ENCODE results near the gene ZNF613.
A peak's percentile ranks its signal among the peaks of the same experiment; 100 is the strongest.
"Not testable (repeated sequence)": the region's sequence is repeated elsewhere in the genome, so short reads cannot be mapped to it uniquely, and the experiment has no call there.

ZNF613 gene

GRCh38 chr19:51944798-51945552, 17.7 kb downstream of the ZNF613 start:
- DNase-seq (ENCODE audit: low spot score) = no peak

GRCh38 chr19:51946602-51947001, 19.3 kb downstream of the ZNF613 start:
- DNase-seq (ENCODE audit: low spot score) = no peak

- DNase-seq (ENCODE audit: low spot score) = no peak
Measured at GRCh38 chr19:51948975-51949374, 21.7 kb downstream of the ZNF613 start.

GRCh38 chr19:51957846-51958245, 30.6 kb downstream of the ZNF613 start:
- not testable (repeated sequence) for DNase-seq (ENCODE audit: low spot score)

GRCh38 chr19:51959791-51960190, 32.5 kb downstream of the ZNF613 start:
- DNase-seq (ENCODE audit: low spot score) = no peak

GRCh38 chr19:51960621-51961233, 33.5 kb downstream of the ZNF613 start:
- DNase-seq (ENCODE audit: low spot score) = not testable (repeated sequence)

- DNase-seq (ENCODE audit: low spot score) = no peak
Measured at GRCh38 chr19:51965583-51965982, 38.3 kb downstream of the ZNF613 start.

- no peak for DNase-seq (ENCODE audit: low spot score)
Measured at GRCh38 chr19:51970718-51971117, 43.4 kb downstream of the ZNF613 start.

- DNase-seq (ENCODE audit: low spot score) = peak; percentile 8
Measured at GRCh38 chr19:51971624-51972023, 44.4 kb downstream of the ZNF613 start.

- DNase-seq (ENCODE audit: low spot score) = not testable (repeated sequence)
Measured at GRCh38 chr19:51975787-51976186, 48.5 kb downstream of the ZNF613 start.

GRCh38 chr19:51976852-51977251, 49.6 kb downstream of the ZNF613 start:
- DNase-seq (ENCODE audit: low spot score) = no peak

GRCh38 chr19:51977346-51977745, 50.1 kb downstream of the ZNF613 start:
- DNase-seq (ENCODE audit: low spot score) = no peak

- no peak for DNase-seq (ENCODE audit: low spot score)
Measured at GRCh38 chr19:51978882-51979281, 51.6 kb downstream of the ZNF613 start.

- DNase-seq (ENCODE audit: low spot score) = no peak
Measured at GRCh38 chr19:51980116-51980736, 53.0 kb downstream of the ZNF613 start.

- DNase-seq (ENCODE audit: low spot score) = not testable (repeated sequence)
Measured at GRCh38 chr19:51980926-51981325, 53.7 kb downstream of the ZNF613 start.

GRCh38 chr19:51983361-51983760, 56.1 kb downstream of the ZNF613 start:
- DNase-seq (ENCODE audit: low spot score) = no peak

- peak; percentile 94 for DNase-seq (ENCODE audit: low spot score)
Measured at GRCh38 chr19:51986309-51987291, 59.3 kb downstream of the ZNF613 start, which contains the start of gene ZNF350. TSS of gene ZNF350 (minus strand) at chr19:51986840. CDS start at chr19:51974360, 12,480 bp downstream.

GRCh38 chr19:51993422-51993821, 66.2 kb downstream of the ZNF613 start:
- no peak for DNase-seq (ENCODE audit: low spot score)

GRCh38 chr19:51994048-51994644, 66.9 kb downstream of the ZNF613 start:
- DNase-seq (ENCODE audit: low spot score) = no peak
